ENCODE data around the gene ASIC1.
"Not testable (repeated sequence)": the region's sequence is repeated elsewhere in the genome, so short reads cannot be mapped to it uniquely, and the experiment has no call there.

Gene ASIC1

DNA sequence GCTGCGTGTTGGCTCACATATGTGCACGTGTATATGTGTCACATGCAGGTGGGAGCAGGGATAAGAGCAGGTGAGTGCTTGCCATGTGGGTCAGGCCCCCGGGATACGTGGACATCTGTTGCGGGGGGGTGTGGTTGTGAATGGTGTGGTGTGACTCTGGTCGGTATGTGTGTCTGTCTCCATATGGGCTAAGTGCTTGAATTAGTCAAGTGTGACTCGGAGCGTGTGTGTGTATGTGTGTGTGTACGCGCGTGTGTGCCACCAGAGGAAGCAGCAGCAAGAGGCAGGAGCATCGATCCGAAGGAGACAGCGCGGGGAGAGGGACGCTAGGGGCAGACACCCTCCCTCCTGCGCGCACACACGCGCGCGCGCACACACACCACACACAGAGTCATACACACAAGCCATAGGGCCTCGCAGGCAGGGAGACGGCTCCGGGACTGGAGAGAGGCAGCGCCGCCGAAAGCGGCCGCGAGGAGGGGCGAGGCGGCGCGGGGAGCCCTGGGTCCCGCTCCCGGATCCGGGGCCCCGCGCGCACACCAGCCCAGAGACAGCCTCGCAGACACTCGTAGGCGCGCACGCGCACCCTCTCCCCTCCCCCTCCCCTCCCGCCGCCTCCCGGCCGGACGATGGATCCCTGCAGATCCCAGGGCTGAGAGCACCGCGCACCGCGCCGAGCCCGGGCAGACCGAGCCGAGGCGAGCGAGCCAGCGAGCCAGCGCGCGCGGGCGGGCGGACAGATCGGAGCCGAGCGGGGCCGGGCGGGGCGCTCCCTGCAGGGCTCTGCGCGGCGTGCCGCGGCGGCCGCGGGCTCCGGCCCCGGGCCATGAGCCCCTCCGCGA, at the start of gene ASIC1:
ASIC1 (plus strand) TSS at position 597 of the 842 bp plus-strand sequence. CDS start 1,171 bp downstream, outside the sequence.
- DNase-seq = peak; percentile 68

DNA sequence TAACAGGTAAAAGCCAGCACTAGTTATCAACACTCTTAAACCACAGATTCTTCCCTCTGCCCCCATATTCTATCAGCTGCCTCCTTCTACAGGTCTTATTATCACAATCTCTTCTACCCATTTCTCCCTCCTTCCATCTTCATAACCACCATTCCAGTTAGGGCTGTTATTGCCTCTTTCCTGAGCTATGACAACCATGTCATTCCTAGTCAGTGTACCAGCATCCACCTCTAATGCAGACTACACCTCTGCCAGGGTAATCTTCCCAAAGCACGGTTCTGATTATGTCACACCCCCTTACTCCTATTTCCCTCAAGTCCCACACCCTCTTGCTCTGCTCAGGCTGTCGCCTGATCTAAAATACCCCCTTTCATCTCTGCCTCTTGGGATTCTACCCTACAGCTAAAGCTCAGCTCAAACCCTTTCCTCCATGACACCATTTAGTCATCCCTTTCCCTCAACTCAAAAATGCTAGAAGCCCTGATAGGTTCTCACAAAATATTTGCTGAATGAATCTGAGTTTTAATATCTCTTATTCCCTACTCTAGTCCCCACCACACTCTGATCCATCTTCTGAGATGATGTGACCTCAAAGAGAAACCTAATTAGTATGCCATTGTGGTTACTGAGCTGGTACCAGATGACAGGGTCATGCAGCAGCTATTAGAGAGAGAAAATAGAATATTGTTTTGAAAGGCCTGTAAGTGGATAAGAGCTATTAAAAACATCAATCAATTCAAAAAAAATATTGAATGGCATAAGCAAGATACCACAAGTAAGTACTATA, 43.8 kb upstream of the ASIC1 start:
- DNase-seq = peak; percentile 21

DNA sequence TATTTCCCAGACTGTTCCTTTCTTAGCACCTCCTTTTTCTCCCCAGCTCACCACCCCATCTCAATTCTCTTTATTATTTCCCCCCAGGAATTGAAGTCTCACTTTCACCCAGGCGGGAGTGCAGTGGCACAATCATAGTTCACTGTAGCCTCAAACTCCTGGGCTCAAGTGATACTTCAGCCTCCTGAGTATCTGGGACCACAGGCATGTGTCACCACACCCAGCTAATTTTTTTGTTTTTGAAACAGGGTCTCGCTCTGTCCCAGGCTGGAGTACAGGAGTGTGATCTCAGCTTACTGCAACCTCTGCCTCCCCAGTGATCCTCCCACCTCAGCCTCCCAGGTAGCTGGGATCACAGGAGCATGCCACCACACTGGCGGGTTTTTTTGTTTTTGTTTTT, 43.1 kb upstream of the ASIC1 start:
- DNase-seq = no peak

DNA sequence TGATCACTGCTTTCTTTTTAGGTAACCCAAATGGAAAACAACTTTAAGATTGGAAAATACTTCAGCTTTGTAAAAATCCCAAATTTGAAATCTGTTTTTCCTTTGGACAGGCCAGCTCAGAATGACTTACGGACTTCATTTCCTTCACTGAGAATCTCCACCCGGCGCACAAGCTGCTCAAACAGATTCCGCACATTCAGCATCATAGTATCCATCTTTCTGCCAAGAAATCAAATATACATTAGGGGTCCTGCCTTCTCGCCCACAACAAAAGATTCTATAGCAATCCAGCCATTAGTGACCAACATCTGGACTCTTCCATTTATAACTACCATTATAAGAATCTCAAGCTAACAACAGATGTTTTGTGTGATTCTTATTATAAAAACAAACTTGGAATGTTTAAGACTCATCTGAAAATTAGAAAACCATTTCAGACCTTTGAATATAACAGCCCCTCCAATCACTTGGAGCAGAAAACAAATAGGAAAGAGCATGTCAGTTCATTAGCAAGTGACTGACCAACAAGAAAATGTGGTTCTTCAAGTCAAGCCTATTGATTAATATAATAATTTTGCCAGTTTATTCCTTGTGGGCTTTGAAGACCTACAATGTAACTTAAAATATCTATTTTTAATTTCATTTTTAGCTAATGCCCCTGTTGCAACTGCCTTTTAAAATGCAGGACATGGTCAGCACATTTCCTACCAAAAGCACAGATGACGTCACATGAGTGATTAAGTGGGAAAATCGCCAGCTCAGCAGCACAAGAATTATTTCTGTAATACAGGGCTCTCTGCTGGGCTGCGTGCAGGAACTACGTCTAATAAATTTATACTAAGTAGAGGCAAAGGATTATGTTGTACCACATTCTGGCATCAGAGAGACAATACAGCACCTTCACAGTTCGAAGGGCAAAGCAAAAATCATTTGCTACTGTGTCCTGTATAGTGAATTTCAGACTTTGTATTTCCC, 40.6 kb upstream of the ASIC1 start:
- peak; percentile 82 for DNase-seq

DNA sequence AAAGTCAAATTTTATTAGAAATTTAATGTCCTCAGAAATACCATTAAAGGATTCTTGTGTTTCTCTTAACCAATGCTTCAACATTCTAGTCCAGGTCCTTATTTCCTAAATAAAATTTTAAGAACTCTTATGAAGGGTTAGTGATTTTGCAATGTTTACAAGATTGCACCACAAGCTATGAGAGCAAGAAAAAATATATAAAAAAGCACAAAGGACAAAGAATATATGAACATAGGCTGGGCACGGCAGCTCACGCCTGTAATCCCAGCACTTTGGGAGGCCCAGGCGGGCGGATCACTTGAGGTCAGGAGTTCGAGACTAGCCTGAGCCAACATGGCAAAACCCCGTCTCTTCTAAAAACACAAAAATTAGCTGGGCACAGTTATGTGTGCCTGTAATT, 39.8 kb upstream of the ASIC1 start:
- DNase-seq = no peak

DNA sequence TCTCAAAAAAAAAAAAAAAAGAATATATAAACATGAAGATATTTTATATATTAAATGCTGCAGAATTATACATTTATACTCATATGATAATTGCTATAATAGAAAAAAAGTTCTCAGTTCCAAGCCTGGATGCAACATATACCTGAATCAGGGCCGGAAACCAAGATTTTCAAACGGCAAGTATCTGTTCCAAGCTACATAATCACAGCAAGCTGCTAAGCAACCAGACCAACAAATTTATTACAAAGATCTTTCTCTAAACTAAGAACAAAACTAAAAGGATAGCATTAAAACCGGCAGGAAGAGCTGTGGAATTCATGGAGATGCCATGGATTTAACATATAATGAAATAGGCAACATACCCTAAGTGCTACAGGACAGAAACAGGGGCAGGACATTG, 39.2 kb upstream of the ASIC1 start:
- DNase-seq = no peak

DNA sequence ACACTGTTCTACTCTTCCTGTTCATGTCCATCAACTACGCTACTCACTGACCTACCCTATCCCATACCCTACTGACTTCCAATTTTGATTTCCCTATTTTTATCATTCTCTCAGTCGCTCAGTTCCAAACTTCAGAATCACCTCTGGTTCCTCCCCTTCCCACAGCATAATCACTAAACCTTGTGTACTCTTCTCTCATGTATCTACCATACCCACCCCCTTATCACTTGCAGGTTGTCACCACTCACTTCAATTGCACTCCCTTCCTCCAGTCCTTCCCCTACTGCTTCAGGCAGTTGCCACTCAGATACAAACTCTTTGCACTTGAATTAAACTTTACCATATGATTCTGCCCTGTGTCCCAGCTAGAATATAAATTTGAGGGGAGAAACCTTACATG, 38.4 kb upstream of the ASIC1 start:
- DNase-seq = no peak

DNA sequence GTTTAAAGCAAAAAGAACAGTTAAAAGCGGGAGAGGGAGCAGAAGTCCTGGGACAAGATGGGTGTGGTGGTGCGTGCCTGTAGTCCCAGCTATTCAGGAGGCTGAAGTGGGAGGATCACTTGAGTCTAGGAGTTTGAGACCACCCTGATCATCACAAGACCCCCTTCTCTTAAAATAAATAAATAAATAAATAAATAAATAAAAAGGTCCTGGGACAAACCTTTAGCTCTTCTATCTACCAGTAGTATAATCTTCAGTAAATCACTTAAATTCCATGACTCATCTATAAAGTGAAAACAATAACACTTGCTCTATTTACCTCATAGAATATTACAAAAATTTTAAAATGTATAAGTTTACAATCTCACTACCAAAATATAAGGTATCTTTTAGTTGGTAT, 37.9 kb upstream of the ASIC1 start:
- DNase-seq = no peak

DNA sequence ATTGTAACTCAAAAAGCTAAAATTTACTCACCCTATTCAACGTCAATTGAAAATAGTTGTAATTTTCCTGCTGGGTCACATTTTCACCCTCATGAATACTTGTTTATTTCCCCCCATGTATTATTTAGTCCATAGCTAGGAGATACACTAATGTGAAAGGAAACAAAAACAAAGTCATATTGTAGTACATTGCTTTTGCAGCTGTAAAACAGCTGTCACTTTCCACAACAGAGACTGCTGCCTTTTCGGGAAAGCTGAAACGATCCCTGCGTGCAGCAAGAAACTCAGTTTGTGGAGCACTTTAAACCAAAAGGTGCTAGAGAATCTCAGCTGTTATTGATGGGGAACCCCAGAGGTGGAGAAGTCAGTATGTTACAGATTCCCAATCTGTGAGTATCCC, 36.4 kb upstream of the ASIC1 start:
- DNase-seq = no peak

DNA sequence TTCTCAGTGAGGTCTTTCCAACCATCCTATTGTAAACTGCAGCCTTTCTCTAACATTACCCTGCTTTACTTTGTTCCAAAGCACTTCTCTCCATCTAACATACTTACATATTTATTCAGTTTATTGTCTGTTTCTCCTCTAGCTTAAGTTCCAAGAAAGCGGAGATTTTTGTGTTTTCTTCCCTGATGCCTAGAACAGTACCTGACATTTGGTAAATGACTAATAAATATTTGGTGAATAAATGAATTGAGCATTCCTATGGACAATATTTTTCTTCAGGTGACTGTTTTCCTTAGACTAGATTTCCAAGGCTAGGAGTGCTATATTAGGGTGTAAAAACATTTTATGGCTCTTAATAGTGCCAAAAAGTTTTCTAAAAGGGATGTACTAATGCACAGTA, 34.5 kb upstream of the ASIC1 start:
- no peak for DNase-seq

DNA sequence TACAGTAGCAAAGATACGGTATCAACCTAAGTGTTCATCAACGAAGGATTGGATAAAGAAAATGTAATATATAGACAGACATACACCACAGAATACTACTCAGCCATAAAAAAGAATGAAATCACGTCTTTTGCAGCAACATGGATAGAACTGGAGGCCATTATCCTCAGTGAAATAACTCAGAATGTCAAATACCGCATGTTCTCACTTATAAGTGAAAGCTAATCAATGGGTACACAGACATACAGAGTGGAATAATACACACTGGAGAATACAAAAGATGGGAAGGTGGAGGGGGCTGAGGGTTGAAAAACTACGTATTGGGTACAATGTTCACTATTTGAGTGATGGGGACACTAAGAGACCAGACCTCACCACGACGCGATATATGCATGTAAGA, 33.2 kb upstream of the ASIC1 start:
- no peak for DNase-seq

DNA sequence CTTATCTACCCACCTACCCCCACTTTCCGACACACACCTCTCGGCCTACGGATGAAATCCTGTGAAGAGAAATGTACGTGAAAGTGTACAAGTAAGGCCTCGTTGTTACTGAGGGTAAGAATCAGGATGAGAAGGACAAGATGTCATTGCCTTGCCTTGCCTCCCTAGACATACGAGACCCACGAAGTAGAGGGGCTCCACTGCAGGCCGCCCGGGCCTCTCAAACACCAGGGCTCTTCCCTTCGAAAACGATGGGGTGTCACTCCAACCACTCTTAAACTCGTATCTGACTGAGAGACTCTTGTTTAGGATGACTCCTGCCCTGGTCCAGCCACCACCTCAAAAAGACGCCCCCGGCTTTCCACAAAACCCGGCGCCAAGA, 32.6 kb upstream of the ASIC1 start:
- peak; percentile 10 for DNase-seq

DNA sequence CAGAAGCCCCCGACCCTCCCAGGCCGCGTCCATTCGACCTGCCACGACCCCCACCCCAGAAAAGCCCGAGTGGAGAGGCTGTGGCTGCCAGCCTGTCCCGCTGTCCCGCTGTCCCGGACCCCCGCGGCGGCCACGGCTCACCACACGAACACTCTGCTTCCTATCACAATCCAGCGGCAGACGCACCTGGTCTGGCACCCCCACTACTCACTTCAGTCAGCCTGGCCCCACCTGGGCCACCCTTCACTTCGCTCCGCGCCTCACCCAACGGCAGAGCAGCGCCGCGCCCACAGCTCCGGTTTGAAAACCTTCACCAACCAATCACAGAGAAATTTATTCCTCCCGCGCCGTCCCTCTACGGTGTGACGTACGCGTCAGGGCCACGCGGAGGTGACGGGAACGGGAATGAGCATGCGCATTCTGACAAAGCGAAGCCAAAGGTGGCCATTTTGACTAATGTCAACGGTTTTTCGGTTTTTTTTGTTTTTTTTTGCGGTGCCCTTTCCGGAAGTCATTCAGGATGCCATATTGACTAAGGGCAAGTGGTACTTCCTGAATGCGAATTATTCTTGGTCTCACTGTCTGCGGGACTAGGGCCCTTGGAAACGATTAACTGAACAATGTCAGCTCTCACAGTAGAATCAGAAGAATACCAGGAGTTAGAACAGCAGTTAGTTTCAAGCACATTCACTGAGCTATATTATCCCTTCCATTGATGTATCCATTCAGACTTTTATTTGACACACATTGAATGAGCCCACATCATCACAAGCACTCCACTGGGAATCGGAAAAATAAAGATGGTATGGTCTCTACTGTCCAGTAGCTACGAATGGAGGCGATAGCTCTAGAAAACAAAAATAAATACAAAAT, 32.0 kb upstream of the ASIC1 start, which contains the start of gene RACGAP1:
RACGAP1 (minus strand) TSS at position 308 of the 873 bp plus-strand sequence. CDS start 8,779 bp downstream, outside the sequence.
- DNase-seq = peak; percentile 99

DNA sequence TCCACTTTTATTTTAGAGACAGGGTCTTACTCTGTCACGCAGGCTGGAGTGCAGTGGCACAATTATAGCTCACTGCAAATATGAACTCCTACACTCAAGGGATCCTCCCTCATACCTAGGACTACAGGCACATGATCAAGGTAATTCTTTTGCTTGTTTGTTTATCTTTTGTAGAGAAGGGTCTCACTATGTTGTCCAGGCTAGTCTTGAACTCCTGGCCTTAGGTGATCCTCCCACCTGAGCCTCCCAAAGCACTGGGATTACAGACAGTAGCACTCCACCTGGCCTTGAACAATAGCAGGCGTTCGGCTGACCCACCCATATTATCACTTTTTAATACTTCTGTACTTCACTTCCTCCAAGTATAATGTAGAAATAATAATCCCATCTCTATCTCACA, 30.7 kb upstream of the ASIC1 start:
- DNase-seq = no peak

DNA sequence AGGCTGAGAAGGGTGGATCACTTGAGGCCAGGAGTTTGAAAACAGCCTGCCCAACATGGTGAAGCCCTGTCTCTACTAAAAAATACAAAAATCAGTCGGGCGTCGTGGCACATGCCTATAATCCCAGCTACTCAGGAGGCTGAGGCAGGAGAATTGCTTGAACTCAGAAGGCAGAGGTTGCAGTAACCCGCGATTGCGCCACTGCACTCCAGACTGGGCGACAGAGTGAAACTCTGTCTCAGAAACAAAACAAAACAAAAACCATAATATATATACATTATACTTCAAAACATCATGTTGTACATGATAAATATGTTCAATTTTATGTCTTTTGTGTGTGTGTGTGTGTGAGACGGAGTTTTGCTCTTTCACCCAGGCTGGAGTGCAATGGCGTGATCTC, 26.9 kb upstream of the ASIC1 start:
- DNase-seq = not testable (repeated sequence)

DNA sequence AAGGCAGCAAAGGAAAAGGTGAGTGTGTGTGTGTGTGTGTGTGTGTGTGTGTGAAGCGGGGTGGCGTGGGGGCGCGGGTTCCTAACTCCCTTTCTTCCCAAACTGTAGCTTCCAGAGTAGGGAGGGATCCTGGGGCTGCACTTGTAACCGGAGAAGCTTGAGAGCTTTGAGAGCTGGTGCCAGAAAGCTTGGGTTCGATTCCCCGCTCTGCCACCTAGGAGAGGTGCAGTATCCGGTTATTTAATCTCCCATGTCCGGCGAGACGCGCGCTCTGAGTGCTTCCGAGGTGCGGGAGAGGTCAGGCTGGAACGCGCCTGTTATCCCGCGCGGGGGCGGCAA, 24.9 kb upstream of the ASIC1 start:
- no peak for DNase-seq

DNA sequence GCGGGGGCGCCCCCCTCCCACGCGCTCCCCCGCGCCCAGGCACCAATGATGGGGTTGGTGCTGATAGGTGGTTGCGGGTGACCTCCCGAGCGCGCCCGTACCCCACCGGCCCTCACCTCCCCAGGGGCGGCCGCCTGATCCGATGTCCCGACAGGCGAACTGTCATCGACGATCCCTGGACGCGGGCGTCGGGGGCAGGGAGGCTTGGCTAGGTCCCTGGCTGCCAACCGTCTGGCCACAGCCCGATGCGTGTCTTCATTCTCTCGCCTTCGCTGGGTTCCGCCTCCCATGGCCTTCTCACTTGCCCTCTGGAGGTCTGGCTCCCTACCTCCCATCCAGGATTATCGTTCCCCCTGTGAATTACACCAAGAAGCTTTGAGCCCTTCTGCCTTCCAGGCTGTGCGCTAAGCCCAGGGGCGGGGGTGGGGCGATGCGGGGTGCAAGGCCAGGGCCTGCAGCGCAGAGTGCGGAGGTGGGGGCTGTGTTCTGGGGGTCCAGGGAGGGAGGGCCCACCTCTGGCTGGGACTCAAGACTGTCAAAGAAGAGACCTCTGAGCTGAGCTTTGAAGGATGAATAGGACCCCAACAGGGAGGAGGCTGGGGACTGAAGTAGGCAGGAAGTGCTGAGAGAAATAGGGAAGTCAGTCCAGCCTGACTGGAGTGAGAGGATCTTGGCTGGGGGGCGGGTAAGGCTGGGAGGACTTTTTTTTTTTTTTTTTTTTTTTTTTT, 24.4 kb upstream of the ASIC1 start:
- no peak for DNase-seq

DNA sequence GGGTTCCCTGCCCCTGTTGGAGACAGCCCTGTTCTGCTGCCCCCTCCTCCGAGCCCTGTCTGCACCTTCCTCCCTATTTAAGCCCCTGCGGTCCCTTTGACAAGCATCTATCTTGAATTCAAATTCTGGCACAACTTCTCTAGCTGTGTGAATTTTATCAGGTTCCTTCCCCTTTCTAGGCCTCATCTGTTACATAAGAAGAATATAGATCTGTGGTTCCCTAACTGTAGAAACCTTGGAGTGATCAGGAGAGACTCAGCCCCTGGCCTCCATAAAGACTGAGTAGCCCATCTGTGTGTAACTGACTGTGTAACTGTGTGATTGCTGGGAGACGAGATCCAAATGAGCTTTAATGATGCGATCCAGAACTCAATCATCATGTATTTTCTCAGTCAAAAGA, 19.1 kb upstream of the ASIC1 start:
- DNase-seq = no peak

DNA sequence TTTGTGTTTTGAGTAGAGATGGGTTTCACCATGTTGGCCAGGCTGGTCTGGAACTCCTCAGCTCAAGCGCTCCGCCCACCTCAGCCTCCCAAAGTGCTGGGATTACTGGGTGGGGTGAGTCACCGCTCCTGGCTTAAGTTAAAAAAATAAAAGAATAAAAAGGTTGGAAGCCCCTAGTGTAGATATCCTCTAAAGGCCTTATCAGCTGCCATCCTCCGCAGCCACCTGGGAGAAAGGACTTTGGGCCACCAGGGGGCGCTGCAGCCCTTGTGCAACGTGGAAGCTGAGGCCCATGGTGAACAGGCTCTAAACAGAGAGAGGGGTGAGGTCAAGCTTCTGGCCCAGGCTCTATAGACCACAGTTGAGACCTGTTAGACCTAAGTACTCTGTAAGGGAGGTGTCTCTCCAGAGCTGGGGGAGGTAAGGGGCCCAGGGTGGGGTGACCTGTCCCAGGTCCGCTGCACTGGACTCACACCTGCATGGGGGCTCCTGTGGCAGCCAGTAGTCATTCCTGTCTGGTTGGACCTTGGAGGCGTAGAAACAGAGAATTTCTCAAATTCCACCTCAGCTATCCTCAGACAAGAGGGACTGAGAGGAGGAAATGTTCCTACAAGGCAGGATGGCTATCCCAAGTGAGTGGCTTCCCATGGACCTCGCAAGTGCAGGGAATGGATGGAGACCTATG, 18.1 kb upstream of the ASIC1 start:
- DNase-seq = peak; percentile 77

DNA sequence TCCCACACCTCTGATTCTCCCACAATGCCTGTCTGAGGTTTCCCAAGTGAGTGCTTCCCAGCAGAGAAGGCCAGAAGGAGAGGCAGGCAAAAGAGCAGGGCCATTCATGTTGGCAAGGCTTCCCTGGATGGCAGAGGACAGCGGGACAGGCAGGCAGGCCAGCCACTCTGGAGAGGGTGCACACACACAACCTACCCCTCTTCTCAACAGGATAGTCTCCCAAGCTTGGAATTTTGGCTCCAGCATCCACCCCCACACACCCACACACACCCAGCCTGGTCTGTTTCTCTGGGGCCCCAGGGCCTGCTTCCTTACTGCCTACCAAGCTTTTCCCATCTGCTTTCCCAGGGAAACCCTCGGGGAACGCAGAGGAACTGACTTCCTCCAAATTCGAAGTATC, 16.7 kb upstream of the ASIC1 start:
- DNase-seq = no peak

Data from fibroblast of skin of right biceps (primary cell).